GM12872 (cell line): Measurements from ENCODE around the gene ASB18.

Experiments used
- CTCF ChIP-seq: IDR thresholded peaks from 3 replicates; pipeline ENCODE4 v1.5.1; 2011; ENCODE audit warnings: low read depth, mild to moderate bottlenecking, low read length, moderate library complexity; ENCODE audit not compliant: insufficient read depth

The ASB18 gene

GRCh38 chr2:236157815-236158498 is 106.2 kb downstream of the ASB18 start:
- no peak for TF ChIP-seq CTCF

GRCh38 chr2:236157366-236157765 is 106.8 kb downstream of the ASB18 start:
- no peak for TF ChIP-seq CTCF

- no peak for TF ChIP-seq CTCF
Measured at GRCh38 chr2:236156860-236157194, 107.4 kb downstream of the ASB18 start.

GRCh38 chr2:236156095-236156859 is 107.9 kb downstream of the ASB18 start:
- no peak for TF ChIP-seq CTCF

GRCh38 chr2:236155406-236155805 is 108.8 kb downstream of the ASB18 start:
- TF ChIP-seq CTCF, result no peak

- TF ChIP-seq CTCF, result no peak
Measured at GRCh38 chr2:236146436-236146835, 117.8 kb downstream of the ASB18 start.

GRCh38 chr2:236143811-236144210 is 120.4 kb downstream of the ASB18 start:
- no peak for TF ChIP-seq CTCF
